HepG2 (cell line): Measurements from ENCODE around the gene TEKT2. TPM values are rescaled to one million over a fixed set of nuclear protein-coding genes. Genes with fewer than 3 reads are reported as not detected.

ENCODE experiments used
- ATAC-seq: fragments of 200-7000 bp; cut with Tn5 transposase; 3 replicates; pipeline ENCODE4 v1.9.1; 2020; ENCODE audit warnings: mild to moderate bottlenecking, moderate library complexity
- BruUV-seq: library from RNA; stranded (reverse); fragments of 400-500 nt; replicated peaks from 2 replicates; lab custom pipeline; 2021; lab: Mats Ljungman, UMichigan
- CTCF ChIA-PET: fragments of 300-600 bp; formaldehyde crosslinking; extraction: SDS; loops from one replicate; lab custom pipeline; 2021; ENCODE audit warnings: low total read pairs, inconsistent platforms, low intra/inter-chr PET ratio; lab: Yijun Ruan, JAX
- POLR2A ChIA-PET: fragments of 350-600 bp; sonication (Branson Sonifier 250); formaldehyde crosslinking; loops from one replicate; lab custom pipeline; 2020; ENCODE audit warnings: antibody characterized with exemption, inconsistent platforms; lab: Yijun Ruan, JAX
- DNase-seq: peaks from one replicate; pipeline ENCODE4 v3.0.0-alpha.2; 2015; ENCODE audit warnings: low spot score
- FAIRE-seq: peaks from 3 replicates; lab custom pipeline; 2011; peaks lifted over from hg19 to GRCh38; lab: Jason Lieb, UNC
- H2AFZ ChIP-seq: one replicate; pipeline ENCODE4 v1.6.1; 2011; ENCODE audit warnings: low read length, inconsistent platforms
- H3K27ac ChIP-seq: fragments of 300-600 bp; 3 replicates; pipeline ENCODE4 v1.8.0; 2011; ENCODE audit warnings: mixed run types, mild to moderate bottlenecking, mixed read lengths, low read length, inconsistent platforms; ENCODE audit not compliant: insufficient read depth; ENCODE audit errors: extremely low read length
- H3K27me3 ChIP-seq, 2 experiments: fragments of 200-600 bp in 1 of 2; 2 replicates in 1 of 2; 3 replicates in 1 of 2; pipeline versions ENCODE4 v1.6.0 to v1.8.0; 2011; ENCODE audit warnings: low read length in 2 of 2, mild to moderate bottlenecking in 2 of 2, moderate library complexity in 2 of 2, inconsistent platforms in 1 of 2; ENCODE audit not compliant: insufficient read depth in 2 of 2, control insufficient read depth in 1 of 2
- H3K36me3 ChIP-seq, 2 experiments: fragments of 200-600 bp in 1 of 2; replicated peaks in 1 of 2; 2 replicates in 1 of 2; 3 replicates in 1 of 2; pipeline versions ENCODE4 v1.5.1 to v1.8.0; 2011; ENCODE audit warnings: low read length in 2 of 2, inconsistent platforms in 1 of 2; ENCODE audit not compliant: insufficient read depth in 2 of 2, control insufficient read depth in 1 of 2
- H3K4me1 ChIP-seq: 2 replicates; pipeline ENCODE4 v1.5.1; 2012; ENCODE audit warnings: low read length, inconsistent platforms; ENCODE audit not compliant: insufficient read depth
- H3K4me2 ChIP-seq: 2 replicates; pipeline ENCODE4 v1.6.0; 2011; ENCODE audit warnings: low read depth, low read length, inconsistent platforms
- H3K4me3 ChIP-seq, 3 experiments: fragments of 200-600 bp in 1 of 3; sonication (generic), shearing (Covaris generic) in 1 of 3; replicated peaks in 1 of 3; 2 replicates each; pipeline ENCODE4 v1.5.1; 2011 to 2016; ENCODE audit warnings: low read length in 3 of 3, inconsistent platforms in 2 of 3, low read depth in 2 of 3, mild to moderate bottlenecking in 2 of 3, control low read depth in 1 of 3, mixed read lengths in 1 of 3; ENCODE audit not compliant: insufficient read depth in 1 of 3
- H3K79me2 ChIP-seq: one replicate; pipeline ENCODE4 v1.6.1; 2011; ENCODE audit warnings: low read length, inconsistent platforms; ENCODE audit not compliant: insufficient read depth
- H3K9ac ChIP-seq: 2 replicates; pipeline ENCODE4 v1.6.0; 2011; ENCODE audit warnings: mild to moderate bottlenecking, low read depth, low read length, inconsistent platforms; ENCODE audit not compliant: insufficient read depth
- H3K9me3 ChIP-seq: 2 replicates; pipeline ENCODE4 v1.5.1; 2012; ENCODE audit warnings: mild to moderate bottlenecking, low read length
- H4K20me1 ChIP-seq: 2 replicates; pipeline ENCODE4 v1.6.0; 2011; ENCODE audit warnings: inconsistent platforms, mild to moderate bottlenecking, low read length, moderate library complexity; ENCODE audit not compliant: insufficient read depth
- ATF1 ChIP-seq: IDR thresholded peaks from 2 replicates; pipeline ENCODE4 v1.6.1; 2016; ENCODE audit warnings: mild to moderate bottlenecking, control low read depth
- CHCHD3 ChIP-seq: sonication (generic); formaldehyde crosslinking; IDR thresholded peaks from 2 replicates; pipeline ENCODE4 v1.8.0; 2022; ENCODE audit warnings: mild to moderate bottlenecking, missing genetic modification reagents, moderate library complexity
- MAF1 ChIP-seq: sonication (generic); formaldehyde crosslinking; IDR thresholded peaks from 2 replicates; pipeline ENCODE4 v1.5.0; 2020; ENCODE audit warnings: missing genetic modification reagents, borderline replicate concordance
- MYC ChIP-seq: sonication (generic); formaldehyde crosslinking; IDR thresholded peaks from 2 replicates; pipeline ENCODE4 v1.9.0; 2021; ENCODE audit warnings: missing genetic modification reagents, borderline replicate concordance
- PRDM15 ChIP-seq: sonication (generic); formaldehyde crosslinking; IDR thresholded peaks from 2 replicates; pipeline ENCODE4 v1.4.0; 2020; ENCODE audit warnings: missing genetic modification reagents
- RFXAP ChIP-seq: sonication (generic); formaldehyde crosslinking; IDR thresholded peaks from 2 replicates; pipeline ENCODE4 v1.4.0; 2020; ENCODE audit warnings: missing genetic modification reagents, borderline replicate concordance
- ZC3H13 ChIP-seq: sonication (generic); formaldehyde crosslinking; IDR thresholded peaks from 2 replicates; pipeline ENCODE4 v1.8.1; 2023; ENCODE audit warnings: mild to moderate bottlenecking, missing genetic modification reagents, moderate library complexity
- ZNF296 ChIP-seq: sonication (generic); formaldehyde crosslinking; conservative IDR thresholded peaks from 2 replicates; pipeline ENCODE4 v1.5.0; 2020; ENCODE audit warnings: mild to moderate bottlenecking, missing genetic modification reagents
- ZNF484 ChIP-seq: sonication (generic); formaldehyde crosslinking; IDR thresholded peaks from 2 replicates; pipeline ENCODE4 v1.5.1; 2020; ENCODE audit warnings: mild to moderate bottlenecking, low read depth, missing genetic modification reagents, borderline replicate concordance
- ZNF598 ChIP-seq: sonication (generic); formaldehyde crosslinking; IDR thresholded peaks from 2 replicates; pipeline ENCODE4 v1.5.1; 2020; ENCODE audit warnings: mild to moderate bottlenecking, missing genetic modification reagents, borderline replicate concordance
- ZNF607 ChIP-seq: sonication (generic); formaldehyde crosslinking; IDR thresholded peaks from 2 replicates; pipeline ENCODE4 v1.5.1; 2020; ENCODE audit warnings: missing genetic modification reagents, mild to moderate bottlenecking, borderline replicate concordance
- WGBS: methylation state at CpG from one replicate; pipeline ENCODE4 v1.1.6; 2017; ENCODE audit warnings: low lambda C conversion rate; 5-methylcytosine and 5-hydroxymethylcytosine counted together
- in situ Hi-C: cut with HindIII; loops from 2 replicates; pipeline ENCODE4 v1.10.0; 2017; ENCODE audit warnings: low pct_unique_long_range_greater_than_20kb; ENCODE audit not compliant: extremely low pct_ligation_motif_present
- intact Hi-C: fragments of 100-400 bp; cut with micrococcal nuclease; formaldehyde crosslinking; loops from one replicate; pipeline ENCODE4 v1.10.0; 2022; ENCODE audit not compliant: unreplicated experiment
- polyA plus RNA-seq, 8 experiments: library from polyadenylated mRNA; depleted of rRNA in 3 of 8; stranded (reverse) in 7 of 8; unstranded in 1 of 8; fragments of >200 nt; fragmentation: Illumina TruSeq in 4 of 8; extraction: Trizol in 4 of 8; gene quantifications; 2 replicates each; pipeline versions ENCODE4 v1.2.1 to v1.2.3, GENCODE V29; 2011 to 2016; ENCODE audit warnings: low read depth in 4 of 8, missing spikeins in 1 of 8, mixed read lengths in 1 of 8; ENCODE audit not compliant: insufficient read depth in 1 of 8
- total RNA-seq, 5 experiments: library from RNA; depleted of rRNA; stranded (reverse); fragments of >200 nt; fragmentation: Illumina TruSeq; extraction: Trizol; gene quantifications; 2 replicates each; pipeline ENCODE4 v1.2.3, GENCODE V29; 2016; ENCODE audit warnings: low read depth in 1 of 5

TEKT2 gene
- total and polyA plus RNA-seq, 2 of the 13 experiments (the other 11 are each of a cell fraction or from before 2014, with no cell fraction given) = 0.31 to 0.38 TPM

GRCh38 chr1:36084497-36085115 is 712 bp downstream of the TEKT2 start:
- intact Hi-C loops = no loop called here
- H3K27ac ChIP-seq = no peak overlapping the region

GRCh38 chr1:36085126-36085525 is 1.2 kb downstream of the TEKT2 start:
- Histone ChIP-seq H3K36me3 (no peaks in the 10 kb centered on the region), H3K9me3 (no peaks in the 10 kb centered on the region), H3K27ac (no peak overlapping the region), H3K79me2 (peaks cover 11% of the 10 kb centered on the region), H3K27me3 (peaks cover 0 to 2% of the 10 kb centered on the region in 2 experiments; a peak in 1 of 5 replicates), H3K4me3 (no peak overlapping the region), H4K20me1 (no peaks in the 10 kb centered on the region), H3K9ac (no peak overlapping the region), H2AFZ (no peak overlapping the region), H3K4me2 (no peak overlapping the region), H3K4me1 (peaks cover 20% of the 10 kb centered on the region)
- DNase-seq = no peak
- intact Hi-C loops = no loop called here
- ChIA-PET POLR2A (no interaction called here), CTCF (no interaction called here)
- no peak for FAIRE-seq
- WGBS = 81% methylated on average over 8 of the region's 9 CpGs
- BruUV-seq = no TSS peak
- in situ Hi-C loops = no loop called here
- ATAC-seq = no peak
- TF ChIP-seq RFXAP (CRISPR knock-in tag) (no peak), PRDM15 (CRISPR knock-in tag) (no peak), ZC3H13 (CRISPR knock-in tag) (no peak), MYC (no peak), ZNF598 (no peak), CHCHD3 (CRISPR knock-in tag) (no peak), ZNF484 (no peak)

More at GRCh38 chr1:36084497-36085115, 712 bp downstream of the TEKT2 start:
- ATAC-seq (no peak), FAIRE-seq (no peak), DNase-seq (no peak)
- peak overlapping the region; percentile 53; the same call in 1 of the 2 replicates for H3K9ac ChIP-seq
- peak overlapping the region; percentile 64 for H3K4me2 ChIP-seq
- H4K20me1 ChIP-seq = no peaks in the 10 kb centered on the region
- ChIA-PET CTCF (no interaction called here), POLR2A (no interaction called here)
- peak overlapping the region; percentile 58 for H2AFZ ChIP-seq
- no TSS peak for BruUV-seq
- peak overlapping the region; percentile 50 to 65 (median 52); a peak in 4 of 6 replicates for H3K4me3 ChIP-seq
- H3K4me1 ChIP-seq = peaks cover 16% of the 10 kb centered on the region
- H3K27me3 ChIP-seq = peaks cover 0 to 2% of the 10 kb centered on the region in 2 experiments; a peak in 1 of 5 replicates
- H3K9me3 ChIP-seq = no peaks in the 10 kb centered on the region
- no peaks in the 10 kb centered on the region for H3K36me3 ChIP-seq
- H3K79me2 ChIP-seq = peaks cover 6% of the 10 kb centered on the region
- TF ChIP-seq ATF1 (CRISPR knock-in tag) (no peak), MAF1 (CRISPR knock-in tag) (no peak), ZNF296 (no peak), ZNF607 (CRISPR knock-in tag) (no peak)
- in situ Hi-C loops = no loop called here
- 63% methylated on average over 16 of the region's 19 CpGs for WGBS
